ENCODE measurements around the gene TP73. TPM values are rescaled to one million over a fixed set of nuclear protein-coding genes. Genes with fewer than 3 reads are reported as not detected.

Gene TP73
- polyA plus RNA-seq, 1 experiment, result not detected

GRCh38 chr1:3658231-3658615 is 5.9 kb downstream of the TP73 start:
- peaks cover 56% of the 10 kb centered on the region for H3K27me3 ChIP-seq (ENCODE audit: control insufficient read depth, insufficient read depth, low read length)
- POLR2A ChIA-PET, result no interaction called here
- no peak for TF ChIP-seq CTCF (IDR thresholded peaks at IDR 0.05; ENCODE audit: low read depth, low read length)
- H3K9me3 ChIP-seq (ENCODE audit: control insufficient read depth, insufficient read depth, low read length), result no peaks in the 10 kb centered on the region; the same call in 1 of the 2 replicates
- H3K27ac ChIP-seq (ENCODE audit: low read depth, low read length), result no peak overlapping the region
- H3K4me3 ChIP-seq (ENCODE audit: low read depth, low read length), result no peak overlapping the region
- DNase-seq (ENCODE audit: low read depth, low spot score), result no peak
- CTCF ChIA-PET, result interaction anchor here (1.1 kb wide), 1 partner anchor 205 kb away, joined by 3 read pairs; no protein-coding TSS in a partner anchor

- no peaks in the 10 kb centered on the region; the same call in 1 of the 2 replicates for H3K9me3 ChIP-seq (ENCODE audit: control insufficient read depth, insufficient read depth, low read length)
- H3K27me3 ChIP-seq (ENCODE audit: control insufficient read depth, insufficient read depth, low read length), result peaks cover 50% of the 10 kb centered on the region
- TF ChIP-seq CTCF (IDR thresholded peaks at IDR 0.05; ENCODE audit: low read depth, low read length), result no peak
- no peak overlapping the region for H3K27ac ChIP-seq (ENCODE audit: low read depth, low read length)
- DNase-seq (ENCODE audit: low read depth, low spot score), result no peak
- POLR2A ChIA-PET, result no interaction called here
- CTCF ChIA-PET, result interaction anchor here (1.1 kb wide), 1 partner anchor 206 kb away, joined by 3 read pairs; no protein-coding TSS in a partner anchor
- H3K4me3 ChIP-seq (ENCODE audit: low read depth, low read length), result no peak overlapping the region
Observed at GRCh38 chr1:3659093-3659492, 6.8 kb downstream of the TP73 start.

GRCh38 chr1:3660704-3661103 is 8.4 kb downstream of the TP73 start:
- H3K27ac ChIP-seq (ENCODE audit: low read depth, low read length), result no peak overlapping the region

GRCh38 chr1:3661631-3662030 is 9.3 kb downstream of the TP73 start:
- H3K9me3 ChIP-seq (ENCODE audit: control insufficient read depth, insufficient read depth, low read length), result no peaks in the 10 kb centered on the region; the same call in 1 of the 2 replicates
- POLR2A ChIA-PET, result no interaction called here
- H3K27me3 ChIP-seq (ENCODE audit: control insufficient read depth, insufficient read depth, low read length), result peaks cover 35% of the 10 kb centered on the region
- DNase-seq (ENCODE audit: low read depth, low spot score), result no peak
- H3K4me3 ChIP-seq (ENCODE audit: low read depth, low read length), result no peak overlapping the region
- CTCF ChIA-PET, result no interaction called here
- H3K27ac ChIP-seq (ENCODE audit: low read depth, low read length), result no peak overlapping the region
- no peak for TF ChIP-seq CTCF (IDR thresholded peaks at IDR 0.05; ENCODE audit: low read depth, low read length)

More at GRCh38 chr1:3660704-3661103, 8.4 kb downstream of the TP73 start:
- ChIA-PET CTCF (interaction anchor here (0.7 kb wide), 1 partner anchor 46 kb away, joined by 3 read pairs; no protein-coding TSS in a partner anchor), POLR2A (no interaction called here)
- no peak for TF ChIP-seq CTCF (IDR thresholded peaks at IDR 0.05; ENCODE audit: low read depth, low read length)
- Histone ChIP-seq H3K9me3 (ENCODE audit: control insufficient read depth, insufficient read depth, low read length) (no peaks in the 10 kb centered on the region; the same call in 1 of the 2 replicates), H3K27me3 (ENCODE audit: control insufficient read depth, insufficient read depth, low read length) (peaks cover 41% of the 10 kb centered on the region), H3K4me3 (ENCODE audit: low read depth, low read length) (no peak overlapping the region)
- no peak for DNase-seq (ENCODE audit: low read depth, low spot score)

GRCh38 chr1:3662080-3662671 is 9.9 kb downstream of the TP73 start:
- Histone ChIP-seq H3K4me3 (ENCODE audit: low read depth, low read length) (no peak overlapping the region), H3K27ac (ENCODE audit: low read depth, low read length) (no peak overlapping the region), H3K9me3 (ENCODE audit: control insufficient read depth, insufficient read depth, low read length) (no peaks in the 10 kb centered on the region; the same call in 1 of the 2 replicates), H3K27me3 (ENCODE audit: control insufficient read depth, insufficient read depth, low read length) (peaks cover 29% of the 10 kb centered on the region)
- no peak for TF ChIP-seq CTCF (IDR thresholded peaks at IDR 0.05; ENCODE audit: low read depth, low read length)
- DNase-seq (ENCODE audit: low read depth, low spot score), result no peak
- ChIA-PET CTCF (no interaction called here), POLR2A (no interaction called here)
